GM12865 (cell line): Measurements from ENCODE around the gene PLAGL2.

ENCODE experiments used
- DNase-seq: peaks from one replicate; pipeline ENCODE4 v3.0.0; 2010; ENCODE audit warnings: low read depth
- H3K4me3 ChIP-seq: 2 replicates; pipeline ENCODE4 v1.5.1; 2011; ENCODE audit warnings: mild to moderate bottlenecking, low read depth, low read length, control low read depth
- CTCF ChIP-seq: IDR thresholded peaks from 2 replicates; pipeline ENCODE4 v1.5.1; 2011; ENCODE audit warnings: low read length, control low read depth, low read depth, inconsistent platforms; ENCODE audit not compliant: insufficient read depth; ENCODE audit errors: missing control alignments

The PLAGL2 gene

DNA sequence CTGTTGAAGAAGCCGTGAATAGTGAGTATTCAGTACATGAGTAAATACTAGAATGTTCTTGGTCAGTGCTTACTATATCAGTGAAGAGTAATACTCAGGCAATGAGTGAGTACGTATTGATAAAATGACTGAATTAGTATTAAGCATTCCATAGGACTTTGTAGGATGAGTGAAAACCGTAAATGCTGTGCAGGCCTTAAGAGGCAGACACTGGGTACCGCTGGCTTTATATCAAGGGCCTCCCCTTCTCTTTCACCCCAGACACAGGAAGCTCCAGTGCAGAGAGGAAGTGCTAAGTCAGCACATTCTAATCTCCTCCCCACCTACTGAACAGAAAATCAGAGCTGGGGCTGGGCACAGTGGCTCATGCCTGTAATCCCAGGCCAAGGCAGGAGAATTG lies 24.3 kb upstream of the PLAGL2 start:
- DNase-seq: peak; percentile 49
- H3K4me3 ChIP-seq: no peak overlapping the region
- no peak for TF ChIP-seq CTCF

GRCh38 chr20:32231245-32231644 lies 23.7 kb upstream of the PLAGL2 start:
- TF ChIP-seq CTCF: no peak
- H3K4me3 ChIP-seq: no peak overlapping the region
- DNase-seq: no peak

GRCh38 chr20:32230707-32231106 lies 23.2 kb upstream of the PLAGL2 start:
- TF ChIP-seq CTCF: no peak
- H3K4me3 ChIP-seq: no peak overlapping the region
- no peak for DNase-seq

DNA sequence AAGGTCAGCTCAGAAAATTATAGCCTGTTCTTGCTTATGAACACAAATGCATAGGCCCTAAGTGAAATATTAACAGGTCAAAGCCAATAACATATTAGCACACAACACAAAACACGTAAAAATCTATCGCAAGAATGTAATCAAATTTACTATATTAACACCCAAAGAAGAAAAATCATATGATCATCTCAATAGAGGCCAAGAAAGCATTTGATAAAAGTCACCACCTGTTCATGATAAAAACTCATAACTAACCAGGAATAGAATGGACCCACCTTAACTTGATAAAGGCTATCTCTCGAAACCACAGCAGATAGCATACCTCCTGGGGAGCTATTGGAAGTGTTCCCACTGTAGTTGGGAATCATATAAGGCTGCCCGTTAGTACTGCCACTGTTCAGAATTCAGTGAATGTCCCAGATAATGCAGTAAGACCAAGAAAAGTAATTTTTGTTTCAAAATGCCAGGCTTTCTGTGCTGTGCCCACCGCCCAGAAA lies 21.8 kb upstream of the PLAGL2 start:
- no peak for DNase-seq
- H3K4me3 ChIP-seq: no peak overlapping the region
- TF ChIP-seq CTCF: no peak

DNA sequence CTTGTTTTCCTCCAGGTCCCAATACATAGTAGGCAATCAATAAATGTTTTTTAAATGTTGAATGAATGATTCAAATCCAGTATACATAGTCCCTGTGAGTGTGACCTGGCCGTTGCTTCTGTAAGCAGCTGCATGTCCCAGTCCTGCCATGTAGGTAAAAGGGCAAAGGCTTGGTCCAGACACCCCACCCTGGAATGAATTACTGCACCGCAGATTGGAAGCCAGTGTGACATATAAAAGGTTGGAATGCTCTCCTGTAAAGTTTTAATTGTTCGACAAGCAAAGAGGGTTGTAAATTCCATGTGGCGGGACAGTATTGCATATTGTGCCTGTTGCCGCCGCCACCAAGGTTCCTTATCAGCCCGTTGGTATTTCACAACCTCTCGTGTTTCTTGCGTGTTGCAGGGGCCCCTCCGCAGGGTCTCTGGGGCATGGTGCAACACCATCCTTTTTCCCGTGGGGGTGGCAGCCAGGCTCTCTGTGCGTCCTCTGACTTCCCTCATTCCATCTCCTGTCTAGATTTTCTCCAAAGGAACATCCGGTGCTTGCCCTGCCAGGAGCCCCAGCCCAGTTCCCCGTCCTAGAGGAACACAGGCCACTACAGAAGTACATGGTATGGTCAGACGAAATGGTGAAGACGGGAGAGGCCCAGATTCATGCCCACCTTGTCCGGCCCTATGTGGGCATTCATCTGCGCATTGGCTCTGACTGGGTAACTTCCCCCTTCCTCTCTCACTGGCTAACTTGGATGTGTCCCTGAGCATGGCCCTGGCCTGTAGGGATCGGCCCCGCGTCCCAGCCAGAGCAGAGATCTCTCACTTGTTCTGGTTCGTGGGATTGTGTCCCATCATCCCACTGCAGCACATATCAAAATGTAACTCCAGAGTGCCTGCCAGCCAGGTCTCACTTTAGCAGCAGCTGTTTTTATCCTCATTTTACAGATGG lies 20.5 kb upstream of the PLAGL2 start:
- no peak for DNase-seq
- TF ChIP-seq CTCF: no peak

GRCh38 chr20:32227306-32227705 lies 19.8 kb upstream of the PLAGL2 start:
- DNase-seq: no peak
- no peak for TF ChIP-seq CTCF
- no peak overlapping the region for H3K4me3 ChIP-seq

More for the DNA sequence above, 20.5 kb upstream of the PLAGL2 start:
- H3K4me3 ChIP-seq: no peak overlapping the region
